Liver (tissue), 9 donors: ENCODE data around the gene PCID2. TPM values are rescaled to one million over a fixed set of nuclear protein-coding genes. Genes with fewer than 3 reads are reported as not detected.

Source experiments
- DNase-seq: peaks from one replicate; pipeline ENCODE4 v3.0.0-alpha.2; 2017; ENCODE audit warnings: low spot score
- H3K27ac ChIP-seq, 2 donors: one replicate each; pipeline ENCODE4 v1.7.0; 2013; ENCODE audit warnings: inconsistent platforms in 2 of 2, low read length in 2 of 2, control low read depth in 1 of 2, low read depth in 1 of 2, mild to moderate bottlenecking in 1 of 2
- H3K27me3 ChIP-seq, 4 donors: one replicate each; pipeline versions ENCODE4 v1.6.1 to v1.7.0; 2013; ENCODE audit warnings: low read length in 3 of 4, inconsistent platforms in 1 of 4, mild to moderate bottlenecking in 1 of 4, moderate library complexity in 1 of 4; ENCODE audit not compliant: control insufficient read depth in 4 of 4, insufficient read depth in 4 of 4
- H3K36me3 ChIP-seq, 4 donors: one replicate each; pipeline versions ENCODE4 v1.6.1 to v1.7.0; 2013; ENCODE audit warnings: low read length in 3 of 4, mild to moderate bottlenecking in 3 of 4, low read depth in 1 of 4, moderate library complexity in 1 of 4; ENCODE audit not compliant: control insufficient read depth in 4 of 4, insufficient read depth in 3 of 4
- H3K4me1 ChIP-seq, 4 donors: one replicate each; pipeline versions ENCODE4 v1.6.1 to v1.7.0; 2013; ENCODE audit warnings: low read length in 3 of 4, mild to moderate bottlenecking in 3 of 4, moderate library complexity in 1 of 4; ENCODE audit not compliant: control insufficient read depth in 4 of 4, insufficient read depth in 4 of 4
- H3K4me3 ChIP-seq, 3 donors: one replicate each; pipeline versions ENCODE4 v1.6.1 to v1.7.0; 2013; ENCODE audit warnings: low read length in 3 of 3, control low read depth in 1 of 3, low read depth in 1 of 3, mild to moderate bottlenecking in 1 of 3
- H3K9ac ChIP-seq, 2 donors: one replicate each; pipeline ENCODE4 v1.7.0; 2013; ENCODE audit warnings: low read length in 2 of 2, mild to moderate bottlenecking in 2 of 2, moderate library complexity in 2 of 2, control low read depth in 1 of 2, low read depth in 1 of 2
- H3K9me3 ChIP-seq, 4 donors: one replicate each; pipeline versions ENCODE4 v1.6.1 to v1.7.0; 2013; ENCODE audit warnings: low read length in 3 of 4; ENCODE audit not compliant: control insufficient read depth in 4 of 4
- EGR1 ChIP-seq, 2 donors: IDR thresholded peaks; 2 replicates each; pipeline ENCODE4 v1.6.1; 2016 to 2018; ENCODE audit warnings: antibody characterized with exemption in 2 of 2, low read depth in 2 of 2
- FOXA1 ChIP-seq: IDR thresholded peaks from 2 replicates; pipeline ENCODE4 v1.6.1; 2016; ENCODE audit warnings: antibody characterized with exemption
- FOXA2 ChIP-seq: IDR thresholded peaks from 2 replicates; pipeline ENCODE4 v1.6.1; 2016; ENCODE audit warnings: antibody characterized with exemption
- GABPA ChIP-seq, 2 donors: IDR thresholded peaks in 1 of 2; conservative IDR thresholded peaks in 1 of 2; 2 replicates each; pipeline ENCODE4 v1.6.1; 2016; ENCODE audit warnings: antibody characterized with exemption in 2 of 2, mild to moderate bottlenecking in 1 of 2, moderate library complexity in 1 of 2
- HNF4A ChIP-seq, 2 donors: conservative IDR thresholded peaks; 2 replicates each; pipeline ENCODE4 v1.6.1; 2016; ENCODE audit warnings: antibody characterized with exemption in 2 of 2, mild to moderate bottlenecking in 2 of 2
- HNF4G ChIP-seq: IDR thresholded peaks from 2 replicates; pipeline ENCODE4 v1.6.1; 2016; ENCODE audit warnings: antibody characterized with exemption
- JUND ChIP-seq, 2 donors: IDR thresholded peaks; 2 replicates each; pipeline ENCODE4 v1.6.1; 2016; ENCODE audit warnings: antibody characterized with exemption in 2 of 2
- RAD21 ChIP-seq, 2 donors: IDR thresholded peaks; 2 replicates each; pipeline ENCODE4 v1.6.1; 2016; ENCODE audit warnings: antibody characterized with exemption in 2 of 2, mild to moderate bottlenecking in 2 of 2
- RXRA ChIP-seq, 2 donors: IDR thresholded peaks; 2 replicates each; pipeline ENCODE4 v1.6.1; 2017 to 2018; ENCODE audit warnings: antibody characterized with exemption in 2 of 2, mild to moderate bottlenecking in 1 of 2
- WGBS: extraction: QIAGEN DNeasy Blood & Tissue Kit; methylation state at CpG from one replicate; pipeline ENCODE4 v1.1.7; 2013; 5-methylcytosine and 5-hydroxymethylcytosine counted together
- polyA plus RNA-seq, 2 donors: library from polyadenylated mRNA; stranded (reverse) in 1 of 2; unstranded in 1 of 2; fragments of 200-250 nt in 1 of 2; fragments of >200 nt in 1 of 2; fragmentation: Nextera tagmentation in 1 of 2; extraction: Ambion mirVana in 1 of 2; gene quantifications; one replicate each; pipeline versions ENCODE4 v1.2.1 to v1.2.3, GENCODE V29; 2013 to 2015
- total RNA-seq, 2 donors: library from RNA; depleted of rRNA; stranded (reverse); fragments of >200 nt; gene quantifications; one replicate each; pipeline ENCODE4 v1.2.3, GENCODE V29; 2014
- TF ChIP-seq, protein P1 (sequence below): IDR thresholded peaks from 2 replicates; pipeline ENCODE4 v1.6.1; 2016; ENCODE audit warnings: antibody characterized with exemption
- TF ChIP-seq, protein P2 (sequence below): IDR thresholded peaks from 2 replicates; pipeline ENCODE4 v1.6.1; 2016; ENCODE audit warnings: antibody characterized with exemption
- TF ChIP-seq, protein P3 (sequence below): fragments of 150-350 bp; IDR thresholded peaks from 2 replicates; pipeline ENCODE4 v1.5.1; 2017; ENCODE audit warnings: improper control_type of control experiment, low read depth, low read length; ENCODE audit not compliant: missing input control
- TF ChIP-seq, protein P4 (sequence below): IDR thresholded peaks from 2 replicates; pipeline ENCODE4 v1.6.1; 2016; ENCODE audit warnings: antibody characterized with exemption, mild to moderate bottlenecking
- TF ChIP-seq, protein P5 (sequence below): IDR thresholded peaks from 2 replicates; pipeline ENCODE4 v1.6.1; 2016; ENCODE audit warnings: antibody characterized with exemption
- donor health status: healthy.
- donor health status: healthy.
- donor health status: healthy.
- donor health status: healthy.
- donor health status: healthy.

The PCID2 gene
- total and polyA plus RNA-seq, 4 donors: 13.8 to 39.1 (median 22.7) TPM

DNA sequence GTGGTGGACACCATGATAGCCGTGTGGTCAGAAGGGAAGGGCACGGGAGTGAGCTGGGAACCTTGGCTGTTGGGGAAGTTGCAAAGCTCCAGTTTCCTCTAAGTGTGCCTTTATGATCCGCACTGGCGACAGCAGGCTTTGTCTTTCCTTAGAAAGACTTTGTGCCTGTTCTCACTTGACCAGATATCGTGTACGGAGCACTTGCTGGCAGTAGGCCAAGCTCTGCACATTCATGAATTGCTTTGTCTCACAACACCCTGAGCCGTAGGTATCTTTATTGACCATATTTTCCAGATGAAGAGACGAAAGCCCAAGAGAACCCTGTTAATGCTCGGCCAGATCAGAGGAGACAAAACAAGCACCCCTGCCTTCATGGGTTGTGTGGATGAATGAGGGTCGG, 16.0 kb upstream of the PCID2 start:
- Histone ChIP-seq H3K27me3 (no peaks in the 10 kb centered on the region), H3K36me3 (peaks cover 4 to 37% (median 25%) of the 10 kb centered on the region in 4 donors), H3K4me3 (no peak overlapping the region), H3K27ac (no peak overlapping the region), H3K9ac (no peak overlapping the region), H3K4me1 (peaks cover 6 to 15% (median 13%) of the 10 kb centered on the region in 4 donors), H3K9me3 (no peaks in the 10 kb centered on the region)
- no peak for DNase-seq
- TF ChIP-seq HNF4G (no peak), GABPA (IDR thresholded peaks at IDR 0.05 in 1 of 2, conservative IDR thresholded peaks at IDR 0.05 in 1 of 2) (no peak)
- WGBS: 90% methylated on average over 10 of the region's 10 CpGs

DNA sequence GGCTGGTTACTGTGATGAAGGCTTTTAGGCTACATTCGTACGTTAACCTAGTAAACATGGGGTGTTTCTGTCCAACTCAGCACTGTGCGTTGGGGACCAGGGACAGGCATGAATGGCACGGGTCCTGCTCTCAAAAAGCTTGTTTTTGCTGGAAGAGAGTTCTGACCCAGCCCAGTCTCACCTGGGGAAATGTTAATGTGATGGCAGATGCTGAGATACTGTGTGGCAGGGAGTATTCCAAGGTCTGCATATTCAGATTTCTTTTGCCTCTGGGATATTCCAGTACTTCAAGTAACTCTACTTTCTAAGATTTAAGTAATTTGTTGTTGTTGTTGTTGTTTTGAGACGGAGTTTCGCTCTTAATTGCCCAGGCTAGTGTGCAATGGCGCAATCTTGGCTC, 14.6 kb upstream of the PCID2 start:
- Histone ChIP-seq H3K27ac (no peak overlapping the region), H3K9me3 (no peaks in the 10 kb centered on the region), H3K27me3 (no peaks in the 10 kb centered on the region), H3K4me1 (peaks cover 9 to 23% (median 19%) of the 10 kb centered on the region in 4 donors), H3K4me3 (no peak overlapping the region), H3K9ac (no peak overlapping the region), H3K36me3 (peaks cover 6 to 27% (median 18%) of the 10 kb centered on the region in 4 donors)
- no peak for DNase-seq
- TF ChIP-seq, protein P1, sequence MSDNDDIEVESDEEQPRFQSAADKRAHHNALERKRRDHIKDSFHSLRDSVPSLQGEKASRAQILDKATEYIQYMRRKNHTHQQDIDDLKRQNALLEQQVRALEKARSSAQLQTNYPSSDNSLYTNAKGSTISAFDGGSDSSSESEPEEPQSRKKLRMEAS: no peak
- TF ChIP-seq, protein P2, sequence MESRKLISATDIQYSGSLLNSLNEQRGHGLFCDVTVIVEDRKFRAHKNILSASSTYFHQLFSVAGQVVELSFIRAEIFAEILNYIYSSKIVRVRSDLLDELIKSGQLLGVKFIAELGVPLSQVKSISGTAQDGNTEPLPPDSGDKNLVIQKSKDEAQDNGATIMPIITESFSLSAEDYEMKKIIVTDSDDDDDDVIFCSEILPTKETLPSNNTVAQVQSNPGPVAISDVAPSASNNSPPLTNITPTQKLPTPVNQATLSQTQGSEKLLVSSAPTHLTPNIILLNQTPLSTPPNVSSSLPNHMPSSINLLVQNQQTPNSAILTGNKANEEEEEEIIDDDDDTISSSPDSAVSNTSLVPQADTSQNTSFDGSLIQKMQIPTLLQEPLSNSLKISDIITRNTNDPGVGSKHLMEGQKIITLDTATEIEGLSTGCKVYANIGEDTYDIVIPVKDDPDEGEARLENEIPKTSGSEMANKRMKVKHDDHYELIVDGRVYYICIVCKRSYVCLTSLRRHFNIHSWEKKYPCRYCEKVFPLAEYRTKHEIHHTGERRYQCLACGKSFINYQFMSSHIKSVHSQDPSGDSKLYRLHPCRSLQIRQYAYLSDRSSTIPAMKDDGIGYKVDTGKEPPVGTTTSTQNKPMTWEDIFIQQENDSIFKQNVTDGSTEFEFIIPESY: no peak
- TF ChIP-seq, protein P3, sequence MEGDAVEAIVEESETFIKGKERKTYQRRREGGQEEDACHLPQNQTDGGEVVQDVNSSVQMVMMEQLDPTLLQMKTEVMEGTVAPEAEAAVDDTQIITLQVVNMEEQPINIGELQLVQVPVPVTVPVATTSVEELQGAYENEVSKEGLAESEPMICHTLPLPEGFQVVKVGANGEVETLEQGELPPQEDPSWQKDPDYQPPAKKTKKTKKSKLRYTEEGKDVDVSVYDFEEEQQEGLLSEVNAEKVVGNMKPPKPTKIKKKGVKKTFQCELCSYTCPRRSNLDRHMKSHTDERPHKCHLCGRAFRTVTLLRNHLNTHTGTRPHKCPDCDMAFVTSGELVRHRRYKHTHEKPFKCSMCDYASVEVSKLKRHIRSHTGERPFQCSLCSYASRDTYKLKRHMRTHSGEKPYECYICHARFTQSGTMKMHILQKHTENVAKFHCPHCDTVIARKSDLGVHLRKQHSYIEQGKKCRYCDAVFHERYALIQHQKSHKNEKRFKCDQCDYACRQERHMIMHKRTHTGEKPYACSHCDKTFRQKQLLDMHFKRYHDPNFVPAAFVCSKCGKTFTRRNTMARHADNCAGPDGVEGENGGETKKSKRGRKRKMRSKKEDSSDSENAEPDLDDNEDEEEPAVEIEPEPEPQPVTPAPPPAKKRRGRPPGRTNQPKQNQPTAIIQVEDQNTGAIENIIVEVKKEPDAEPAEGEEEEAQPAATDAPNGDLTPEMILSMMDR: no peak
- TF ChIP-seq HNF4A (conservative IDR thresholded peaks at IDR 0.05) (no peak), FOXA1 (no peak), RXRA (IDR thresholded peaks at IDR 0.05) (no peak), JUND (IDR thresholded peaks at IDR 0.05) (no peak), HNF4G (no peak), FOXA2 (no peak), RAD21 (IDR thresholded peaks at IDR 0.05) (no peak), EGR1 (IDR thresholded peaks at IDR 0.05; ENCODE audit: low read depth in 2 of 2) (no peak)
- TF ChIP-seq, protein P4, sequence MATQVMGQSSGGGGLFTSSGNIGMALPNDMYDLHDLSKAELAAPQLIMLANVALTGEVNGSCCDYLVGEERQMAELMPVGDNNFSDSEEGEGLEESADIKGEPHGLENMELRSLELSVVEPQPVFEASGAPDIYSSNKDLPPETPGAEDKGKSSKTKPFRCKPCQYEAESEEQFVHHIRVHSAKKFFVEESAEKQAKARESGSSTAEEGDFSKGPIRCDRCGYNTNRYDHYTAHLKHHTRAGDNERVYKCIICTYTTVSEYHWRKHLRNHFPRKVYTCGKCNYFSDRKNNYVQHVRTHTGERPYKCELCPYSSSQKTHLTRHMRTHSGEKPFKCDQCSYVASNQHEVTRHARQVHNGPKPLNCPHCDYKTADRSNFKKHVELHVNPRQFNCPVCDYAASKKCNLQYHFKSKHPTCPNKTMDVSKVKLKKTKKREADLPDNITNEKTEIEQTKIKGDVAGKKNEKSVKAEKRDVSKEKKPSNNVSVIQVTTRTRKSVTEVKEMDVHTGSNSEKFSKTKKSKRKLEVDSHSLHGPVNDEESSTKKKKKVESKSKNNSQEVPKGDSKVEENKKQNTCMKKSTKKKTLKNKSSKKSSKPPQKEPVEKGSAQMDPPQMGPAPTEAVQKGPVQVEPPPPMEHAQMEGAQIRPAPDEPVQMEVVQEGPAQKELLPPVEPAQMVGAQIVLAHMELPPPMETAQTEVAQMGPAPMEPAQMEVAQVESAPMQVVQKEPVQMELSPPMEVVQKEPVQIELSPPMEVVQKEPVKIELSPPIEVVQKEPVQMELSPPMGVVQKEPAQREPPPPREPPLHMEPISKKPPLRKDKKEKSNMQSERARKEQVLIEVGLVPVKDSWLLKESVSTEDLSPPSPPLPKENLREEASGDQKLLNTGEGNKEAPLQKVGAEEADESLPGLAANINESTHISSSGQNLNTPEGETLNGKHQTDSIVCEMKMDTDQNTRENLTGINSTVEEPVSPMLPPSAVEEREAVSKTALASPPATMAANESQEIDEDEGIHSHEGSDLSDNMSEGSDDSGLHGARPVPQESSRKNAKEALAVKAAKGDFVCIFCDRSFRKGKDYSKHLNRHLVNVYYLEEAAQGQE: no peak
- TF ChIP-seq, protein P5, sequence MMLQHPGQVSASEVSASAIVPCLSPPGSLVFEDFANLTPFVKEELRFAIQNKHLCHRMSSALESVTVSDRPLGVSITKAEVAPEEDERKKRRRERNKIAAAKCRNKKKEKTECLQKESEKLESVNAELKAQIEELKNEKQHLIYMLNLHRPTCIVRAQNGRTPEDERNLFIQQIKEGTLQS: no peak
- WGBS: 99% methylated on average over 7 of the region's 7 CpGs
